Upper lobe of left lung (tissue), 6 donors: ENCODE results near the gene CDH13. TPM values are rescaled to one million over a fixed set of nuclear protein-coding genes. Genes with fewer than 3 reads are reported as not detected.

Experiments
- ATAC-seq, 2 donors: fragments of 200-7000 bp; cut with Tn5 transposase; one replicate each; pipeline ENCODE4 v1.9.1; 2022; ENCODE audit warnings: mild to moderate bottlenecking in 2 of 2, moderate library complexity in 2 of 2; ENCODE audit not compliant: low FRiP score in 2 of 2
- DNase-seq, 2 donors: peaks; one replicate each; pipeline ENCODE4 v3.0.0-alpha.2; 2019 to 2020
- H3K27ac ChIP-seq, 4 donors: fragments of 200-600 bp; sonication (generic); one replicate each; pipeline ENCODE4 v1.5.1; 2016 to 2019
- H3K27me3 ChIP-seq, 4 donors: fragments of 200-600 bp; sonication (generic); one replicate each; pipeline ENCODE4 v1.5.1; 2017 to 2019
- H3K36me3 ChIP-seq, 4 donors: fragments of 200-600 bp; sonication (generic); one replicate each; pipeline ENCODE4 v1.5.1; 2016 to 2019
- H3K4me1 ChIP-seq, 4 donors: fragments of 200-600 bp; sonication (generic); one replicate each; pipeline ENCODE4 v1.5.1; 2018 to 2019
- H3K4me3 ChIP-seq, 4 donors: fragments of 200-600 bp; sonication (generic); one replicate each; pipeline ENCODE4 v1.5.1; 2017 to 2019; ENCODE audit warnings: mild to moderate bottlenecking in 2 of 4, moderate library complexity in 1 of 4
- H3K9me3 ChIP-seq, 4 donors: fragments of 200-600 bp; sonication (generic); one replicate each; pipeline ENCODE4 v1.5.1; 2018 to 2019
- EP300 ChIP-seq, 4 donors: sonication (generic); formaldehyde crosslinking; IDR thresholded peaks; one replicate each; pipeline ENCODE4 v1.5.1; 2017; ENCODE audit warnings: antibody characterized with exemption in 4 of 4, control low read depth in 2 of 4
- POLR2A ChIP-seq, 4 donors: fragments of 450-650 bp; IDR thresholded peaks; one replicate each; pipeline ENCODE4 v1.5.1; 2016 to 2017; ENCODE audit warnings: antibody characterized with exemption in 4 of 4, mild to moderate bottlenecking in 2 of 4
- POLR2AphosphoS5 ChIP-seq, 2 donors: sonication (generic); formaldehyde crosslinking; IDR thresholded peaks; one replicate each; pipeline ENCODE4 v1.5.1; 2017; ENCODE audit warnings: antibody characterized with exemption in 2 of 2
- WGBS, 2 donors: methylation state at CpG; one replicate each; pipeline ENCODE4 v1.1.5; 2017 to 2018; 5-methylcytosine and 5-hydroxymethylcytosine counted together
- total RNA-seq, 6 donors: library from RNA; depleted of rRNA in 4 of 6; stranded (reverse); fragments of >200 nt in 4 of 6; gene quantifications; one replicate each; pipeline versions ENCODE4 v1.1.0 to v1.2.1, GENCODE V29; 2016 to 2021
- TF ChIP-seq, protein P1 (sequence below), 6 experiments: fragments of 450-650 bp in 4 of 6; fragments of 200-600 bp in 2 of 6; sonication (generic) in 2 of 6; IDR thresholded peaks; one replicate each; pipeline ENCODE4 v1.5.1; 2016 to 2019; ENCODE audit warnings: antibody characterized with exemption in 6 of 6
- donor health status: DM: no; HTN: no; CAD: no; lungs with moderate emphysema.
- donor health status: DM: no; HTN: yes; CAD: no; lungs with severe emphysema.

CDH13 gene
- total RNA-seq, 6 donors from 2014 or later: 11.3 to 39.8 (median 19.9) TPM

DNA sequence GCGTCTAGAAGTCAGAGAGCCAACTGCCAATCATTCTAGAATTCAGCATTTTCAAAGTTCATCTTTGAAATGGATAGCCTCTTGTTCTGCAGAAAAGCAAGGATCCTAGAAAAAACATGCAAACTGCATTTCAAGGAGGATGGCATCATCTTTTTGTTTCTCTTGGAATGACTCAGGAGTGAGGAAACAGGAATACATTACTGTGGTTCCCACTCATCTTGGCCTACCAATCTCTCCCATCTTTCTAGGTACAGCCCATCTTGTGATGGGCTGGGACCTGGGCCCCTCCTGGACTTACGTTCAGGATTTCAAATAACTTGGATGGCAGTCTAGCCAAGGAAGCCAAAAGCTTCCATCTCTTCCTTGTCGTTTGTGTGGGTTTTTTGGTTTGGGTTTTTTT, 363.4 kb downstream of the CDH13 start:
- Histone ChIP-seq H3K4me3 (no peak overlapping the region), H3K27me3 (no peaks in the 10 kb centered on the region), H3K36me3 (no peaks in the 10 kb centered on the region), H3K9me3 (no peaks in the 10 kb centered on the region), H3K4me1 (no peaks in the 10 kb centered on the region), H3K27ac (no peak overlapping the region)
- no peak for DNase-seq
- TF ChIP-seq EP300 (IDR thresholded peaks at IDR 0.05) (no peak), POLR2A (IDR thresholded peaks at IDR 0.05) (no peak), POLR2AphosphoS5 (IDR thresholded peaks at IDR 0.05) (no peak)
- TF ChIP-seq, protein P1, sequence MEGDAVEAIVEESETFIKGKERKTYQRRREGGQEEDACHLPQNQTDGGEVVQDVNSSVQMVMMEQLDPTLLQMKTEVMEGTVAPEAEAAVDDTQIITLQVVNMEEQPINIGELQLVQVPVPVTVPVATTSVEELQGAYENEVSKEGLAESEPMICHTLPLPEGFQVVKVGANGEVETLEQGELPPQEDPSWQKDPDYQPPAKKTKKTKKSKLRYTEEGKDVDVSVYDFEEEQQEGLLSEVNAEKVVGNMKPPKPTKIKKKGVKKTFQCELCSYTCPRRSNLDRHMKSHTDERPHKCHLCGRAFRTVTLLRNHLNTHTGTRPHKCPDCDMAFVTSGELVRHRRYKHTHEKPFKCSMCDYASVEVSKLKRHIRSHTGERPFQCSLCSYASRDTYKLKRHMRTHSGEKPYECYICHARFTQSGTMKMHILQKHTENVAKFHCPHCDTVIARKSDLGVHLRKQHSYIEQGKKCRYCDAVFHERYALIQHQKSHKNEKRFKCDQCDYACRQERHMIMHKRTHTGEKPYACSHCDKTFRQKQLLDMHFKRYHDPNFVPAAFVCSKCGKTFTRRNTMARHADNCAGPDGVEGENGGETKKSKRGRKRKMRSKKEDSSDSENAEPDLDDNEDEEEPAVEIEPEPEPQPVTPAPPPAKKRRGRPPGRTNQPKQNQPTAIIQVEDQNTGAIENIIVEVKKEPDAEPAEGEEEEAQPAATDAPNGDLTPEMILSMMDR (IDR thresholded peaks at IDR 0.05): no peak
- no peak for ATAC-seq
- 86 to 88% methylated on average over 3 of the region's 3 CpGs for WGBS, 2 donors

DNA sequence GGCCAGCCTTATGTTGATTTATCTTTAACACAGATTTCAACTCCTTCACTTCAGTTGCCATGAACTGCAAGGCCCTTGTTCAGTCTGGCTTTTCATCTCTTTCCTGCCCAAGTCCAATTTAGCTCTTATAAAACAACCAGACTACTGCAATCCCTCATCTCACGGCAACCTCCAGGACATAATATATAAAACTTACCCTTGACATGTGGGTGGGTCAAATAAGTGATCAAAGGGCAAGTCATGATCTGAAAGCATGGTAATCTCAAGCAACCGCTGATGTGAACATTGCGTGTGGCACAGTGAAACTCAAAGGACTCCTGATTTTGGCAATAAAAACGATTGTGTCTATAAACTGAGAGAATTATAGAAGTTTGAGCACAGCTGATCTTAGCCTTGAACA, 364.6 kb downstream of the CDH13 start:
- 87 to 95% methylated on average over 4 of the region's 4 CpGs for WGBS, 2 donors
- H3K4me1 ChIP-seq: peaks cover 0 to 5% (median 2%) of the 10 kb centered on the region in 4 donors
- H3K27me3 ChIP-seq: no peaks in the 10 kb centered on the region
- DNase-seq (no peak), ATAC-seq (no peak)
- H3K4me3 ChIP-seq: no peak overlapping the region
- H3K36me3 ChIP-seq: no peaks in the 10 kb centered on the region
- no peaks in the 10 kb centered on the region for H3K9me3 ChIP-seq
- TF ChIP-seq EP300 (IDR thresholded peaks at IDR 0.05): no peak
- TF ChIP-seq, protein P1 (IDR thresholded peaks at IDR 0.05): no peak
- no peak for TF ChIP-seq POLR2AphosphoS5 (IDR thresholded peaks at IDR 0.05)
- no peak for TF ChIP-seq POLR2A (IDR thresholded peaks at IDR 0.05)
- H3K27ac ChIP-seq: no peak overlapping the region

DNA sequence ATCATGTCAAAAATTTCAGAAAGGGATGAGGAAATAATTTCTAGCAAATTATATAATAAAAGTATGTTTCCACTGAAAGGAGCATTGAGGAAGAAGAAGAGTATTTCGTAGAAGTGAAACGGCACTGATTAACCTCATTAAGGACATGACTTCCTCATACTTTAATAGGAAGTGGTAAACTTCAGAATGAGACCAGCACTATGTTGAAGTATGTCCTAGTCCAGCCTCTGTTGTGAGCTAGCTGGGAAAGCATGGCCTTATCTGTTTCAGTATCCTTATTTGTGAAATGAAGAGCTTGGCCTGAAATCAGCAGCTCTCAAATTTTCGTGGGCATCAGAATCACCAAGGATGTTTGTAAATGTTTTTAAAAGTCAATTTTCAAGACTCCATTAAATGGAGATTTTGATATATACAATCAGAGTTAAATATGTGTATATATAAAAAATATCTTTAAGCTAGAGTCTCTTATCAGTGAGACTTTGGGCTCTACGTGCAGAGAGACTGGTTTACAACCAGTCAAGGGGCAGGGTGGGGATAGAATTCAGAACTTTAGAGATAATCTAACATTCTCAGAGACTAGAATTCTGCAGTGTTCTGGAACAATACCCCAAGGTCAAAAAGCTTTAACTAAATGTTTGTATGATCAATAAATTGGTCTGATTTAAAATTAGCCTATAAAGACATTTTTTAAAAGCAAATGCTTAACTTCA, 365.4 kb downstream of the CDH13 start:
- TF ChIP-seq EP300 (IDR thresholded peaks at IDR 0.05) (no peak), POLR2A (IDR thresholded peaks at IDR 0.05) (no peak), POLR2AphosphoS5 (IDR thresholded peaks at IDR 0.05) (no peak)
- TF ChIP-seq, protein P1 (IDR thresholded peaks at IDR 0.05): no peak
- no peak for ATAC-seq
- DNase-seq: no peak
- H3K4me1 ChIP-seq: peaks cover 0 to 5% (median 2%) of the 10 kb centered on the region in 4 donors
- H3K9me3 ChIP-seq: no peaks in the 10 kb centered on the region
- 37 to 64% methylated on average over 4 of the region's 4 CpGs for WGBS, 2 donors
- H3K4me3 ChIP-seq: no peak overlapping the region
- H3K27ac ChIP-seq: no peak overlapping the region
- no peaks in the 10 kb centered on the region for H3K36me3 ChIP-seq
- no peaks in the 10 kb centered on the region for H3K27me3 ChIP-seq

DNA sequence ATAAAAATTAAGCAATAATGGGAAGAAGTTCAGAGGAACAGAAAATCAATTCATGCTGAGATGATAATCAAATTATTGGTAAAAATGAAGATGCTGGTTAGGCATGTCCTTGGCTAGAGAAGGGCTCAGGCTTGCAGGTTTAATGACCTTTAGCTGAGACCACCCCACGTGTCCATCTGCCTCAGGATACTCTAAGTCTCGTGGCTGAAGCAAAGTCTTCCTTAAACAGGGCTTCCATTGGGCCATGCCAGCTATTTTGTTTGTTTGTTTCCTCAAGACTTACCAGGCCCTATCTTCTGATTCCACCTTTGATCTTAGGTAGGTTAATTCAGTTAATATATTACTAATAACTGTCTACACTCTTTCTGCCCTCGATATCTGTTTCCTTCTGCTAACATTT, 366.0 kb downstream of the CDH13 start:
- no peak for TF ChIP-seq POLR2AphosphoS5 (IDR thresholded peaks at IDR 0.05)
- no peak for TF ChIP-seq POLR2A (IDR thresholded peaks at IDR 0.05)
- no peak for TF ChIP-seq EP300 (IDR thresholded peaks at IDR 0.05)
- TF ChIP-seq, protein P1 (IDR thresholded peaks at IDR 0.05): no peak
- H3K27ac ChIP-seq: no peak overlapping the region
- DNase-seq (no peak), ATAC-seq (no peak)
- no peak overlapping the region for H3K4me3 ChIP-seq
- H3K36me3 ChIP-seq: no peaks in the 10 kb centered on the region
- H3K4me1 ChIP-seq: peaks cover 0 to 5% (median 2%) of the 10 kb centered on the region in 4 donors
- WGBS, 2 donors: 78 to 81% methylated on average over 3 of the region's 3 CpGs
- no peaks in the 10 kb centered on the region for H3K9me3 ChIP-seq
- H3K27me3 ChIP-seq: no peaks in the 10 kb centered on the region

DNA sequence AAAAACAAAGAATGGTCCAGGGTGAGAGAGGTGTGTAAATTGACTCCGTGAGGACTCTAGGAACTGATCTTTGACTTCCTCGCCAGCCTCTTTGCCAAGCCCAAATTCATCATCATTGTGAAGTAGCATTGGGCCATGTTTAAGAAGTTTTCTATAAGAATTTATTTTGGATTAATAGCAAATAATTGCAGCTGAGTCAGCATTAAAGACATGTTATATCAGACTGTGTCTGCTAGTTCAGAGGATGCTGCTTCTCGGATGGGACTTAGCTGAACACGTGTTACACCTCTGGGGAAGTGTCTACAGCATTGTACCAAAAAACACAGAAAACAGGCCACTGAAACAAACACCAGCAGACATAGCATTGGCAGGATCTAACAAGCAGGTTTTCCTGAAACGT, 366.6 kb downstream of the CDH13 start:
- TF ChIP-seq EP300 (IDR thresholded peaks at IDR 0.05) (no peak), POLR2AphosphoS5 (IDR thresholded peaks at IDR 0.05) (no peak), POLR2A (IDR thresholded peaks at IDR 0.05) (no peak)
- TF ChIP-seq, protein P1 (IDR thresholded peaks at IDR 0.05): no peak
- H3K4me1 ChIP-seq: peaks cover 0 to 5% (median 2%) of the 10 kb centered on the region in 4 donors
- DNase-seq (no peak), ATAC-seq (no peak)
- 87 to 88% methylated on average over 5 of the region's 5 CpGs for WGBS, 2 donors
- no peaks in the 10 kb centered on the region for H3K36me3 ChIP-seq
- H3K27me3 ChIP-seq: no peaks in the 10 kb centered on the region
- H3K9me3 ChIP-seq: no peaks in the 10 kb centered on the region
- no peak overlapping the region for H3K4me3 ChIP-seq
- H3K27ac ChIP-seq: no peak overlapping the region
